ENCODE measurements around the gene S1PR5.
"Not testable (repeated sequence)": the region's sequence is repeated elsewhere in the genome, so short reads cannot be mapped to it uniquely, and the experiment has no call there.

The S1PR5 gene

GRCh38 chr19:10517361-10517759 is at the start of gene S1PR5:
Gene S1PR5, minus strand, starts transcription at chr19:10517447. Its CDS starts 2,436 bp downstream, at chr19:10515011.
- no peak for DNase-seq

- DNase-seq: no peak
Measured at GRCh38 chr19:10566658-10567410, 49.6 kb upstream of the S1PR5 start.

GRCh38 chr19:10566408-10566657 is 49.1 kb upstream of the S1PR5 start:
- DNase-seq: no peak

DNA sequence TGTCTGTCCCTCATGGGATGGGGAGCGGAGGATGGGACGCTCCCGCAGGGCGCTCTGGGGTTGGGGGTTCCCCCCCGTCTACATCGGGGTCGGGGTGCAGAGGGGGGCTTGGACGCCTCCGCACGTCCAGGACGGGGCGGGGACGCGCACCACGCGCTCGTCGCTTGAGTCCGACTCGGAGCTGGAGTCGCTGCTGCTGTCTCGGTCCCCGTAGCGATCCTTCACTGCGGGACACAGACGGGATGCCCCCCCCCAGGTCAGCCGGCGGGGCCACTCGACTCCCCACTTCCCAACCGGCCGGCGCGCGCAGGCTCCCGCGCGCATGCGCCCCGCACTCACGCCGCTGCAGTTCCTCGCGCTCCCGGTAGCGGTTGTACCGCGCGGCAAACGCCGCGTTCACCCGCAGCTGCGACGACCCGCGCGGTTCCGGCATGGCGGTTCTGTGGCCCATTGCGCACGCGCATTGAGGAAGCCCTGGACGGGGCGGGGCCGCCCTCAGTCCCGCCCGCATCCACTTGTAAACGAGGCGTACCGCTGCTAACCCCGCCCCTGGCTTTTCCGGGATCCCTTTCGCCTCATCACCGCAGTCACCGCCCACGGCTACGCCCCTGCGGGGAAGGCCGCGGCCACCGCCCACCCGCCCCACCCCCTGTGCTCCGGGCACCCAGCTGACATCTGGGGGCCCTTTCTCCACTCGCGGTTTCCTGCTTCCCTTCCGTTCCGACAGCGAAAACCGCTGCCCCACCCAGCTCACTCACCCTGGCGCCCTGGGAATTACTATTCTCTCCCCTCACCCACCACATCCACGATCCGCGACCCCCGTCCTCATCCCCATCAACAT is 48.5 kb upstream of the S1PR5 start, which contains the start of gene KRI1:
Gene KRI1 (minus strand): TSS at position 444 of the 841 bp plus-strand sequence. CDS start 11 bp downstream, at position 433.
- peak; percentile 95 to 96 for DNase-seq

- peak; percentile 40 to 53 for DNase-seq
Measured at GRCh38 chr19:10565028-10565566, 47.9 kb upstream of the S1PR5 start.

GRCh38 chr19:10562609-10563008 is 45.4 kb upstream of the S1PR5 start:
- DNase-seq: no peak

- no peak for DNase-seq
Measured at GRCh38 chr19:10560154-10560553, 42.9 kb upstream of the S1PR5 start.

GRCh38 chr19:10557603-10558197 is 40.5 kb upstream of the S1PR5 start:
- DNase-seq: no peak

DNA sequence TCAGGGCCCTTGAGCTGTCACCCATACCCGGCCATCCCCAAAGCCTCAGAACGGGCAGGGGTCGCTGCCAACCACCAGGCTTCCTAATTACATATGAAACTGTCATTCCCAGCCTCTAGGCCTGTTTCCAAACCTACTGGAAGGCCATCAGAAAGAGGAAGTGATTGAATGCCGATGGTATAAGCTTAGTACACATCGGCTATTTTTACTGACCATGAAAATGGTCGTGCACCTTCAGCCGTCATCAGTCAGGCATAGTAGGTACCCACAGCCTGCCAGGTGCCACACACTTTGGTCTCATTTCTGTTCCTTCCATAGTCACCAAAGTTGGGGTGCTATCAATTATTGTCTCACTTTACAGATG is 38.3 kb upstream of the S1PR5 start:
- DNase-seq: no peak

DNA sequence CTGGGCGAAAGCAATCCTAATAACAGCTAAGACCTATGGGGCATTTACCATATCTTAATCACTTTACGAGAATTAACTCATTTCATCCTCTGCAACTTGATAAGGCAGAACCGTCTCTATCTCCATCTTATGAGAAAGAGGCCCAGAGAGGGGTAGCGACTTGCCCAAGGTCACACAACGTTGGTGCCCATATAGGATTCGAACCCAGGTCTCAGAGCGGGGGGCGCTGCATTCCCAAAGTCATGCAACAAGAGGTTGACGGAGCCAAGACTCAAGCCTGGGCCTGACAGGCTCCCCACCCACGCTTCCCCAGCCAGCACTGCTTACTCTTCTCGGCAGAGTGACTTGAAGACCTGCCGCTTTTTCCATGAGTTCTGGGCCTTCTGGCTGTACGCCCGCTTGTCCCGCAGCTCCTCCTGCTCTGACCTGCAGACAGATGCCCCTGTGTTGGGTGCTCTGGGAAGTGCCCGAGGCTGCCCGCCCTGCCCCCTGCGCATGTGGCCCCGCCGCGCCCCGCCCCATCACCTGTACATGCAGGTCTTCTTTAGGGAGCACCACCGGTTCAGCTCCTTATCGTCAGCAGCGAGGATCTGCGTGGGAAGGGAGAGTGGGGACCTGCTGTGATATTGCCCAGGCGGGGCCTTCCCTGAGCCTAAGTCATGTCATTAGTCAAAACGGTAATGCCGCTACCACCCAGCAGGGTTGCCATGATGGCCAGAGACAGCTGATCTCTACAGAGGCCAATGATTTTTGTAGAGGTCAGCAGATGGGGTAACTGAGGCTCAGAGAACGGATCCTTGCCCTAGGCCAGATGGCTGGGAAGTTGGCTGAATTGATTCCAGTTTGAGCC is 37.7 kb upstream of the S1PR5 start:
- DNase-seq: no peak

- no peak for DNase-seq
Measured at GRCh38 chr19:10553943-10554381, 36.7 kb upstream of the S1PR5 start.

DNA sequence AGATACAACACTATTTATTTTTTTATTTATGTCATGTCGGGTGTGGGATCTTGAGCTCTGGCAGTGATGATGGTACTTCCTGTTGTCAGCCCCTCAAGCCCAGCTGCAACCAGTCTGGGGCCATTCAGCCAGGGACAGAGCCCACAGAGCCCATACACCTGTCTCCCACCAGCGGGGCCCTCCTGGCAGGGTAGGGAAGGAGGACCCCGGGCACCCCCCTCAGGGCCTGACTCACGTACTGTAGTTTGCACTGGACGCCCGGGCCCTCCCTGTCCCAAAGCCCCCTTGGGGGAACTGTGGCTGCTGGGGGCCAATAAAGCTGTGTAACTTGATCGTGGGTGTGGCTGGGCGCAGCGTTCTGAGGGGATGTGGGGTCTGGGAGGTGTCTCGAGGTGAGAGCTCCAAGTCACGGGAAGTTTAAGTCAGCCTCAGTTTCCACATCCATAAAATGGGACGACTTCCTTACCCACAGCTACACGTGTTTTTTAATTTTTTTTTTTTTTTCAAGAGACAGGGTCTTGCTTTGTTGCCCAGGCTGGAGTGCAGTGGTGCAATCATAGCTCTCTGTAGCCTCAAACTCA is 35.9 kb upstream of the S1PR5 start:
- DNase-seq: no peak

DNA sequence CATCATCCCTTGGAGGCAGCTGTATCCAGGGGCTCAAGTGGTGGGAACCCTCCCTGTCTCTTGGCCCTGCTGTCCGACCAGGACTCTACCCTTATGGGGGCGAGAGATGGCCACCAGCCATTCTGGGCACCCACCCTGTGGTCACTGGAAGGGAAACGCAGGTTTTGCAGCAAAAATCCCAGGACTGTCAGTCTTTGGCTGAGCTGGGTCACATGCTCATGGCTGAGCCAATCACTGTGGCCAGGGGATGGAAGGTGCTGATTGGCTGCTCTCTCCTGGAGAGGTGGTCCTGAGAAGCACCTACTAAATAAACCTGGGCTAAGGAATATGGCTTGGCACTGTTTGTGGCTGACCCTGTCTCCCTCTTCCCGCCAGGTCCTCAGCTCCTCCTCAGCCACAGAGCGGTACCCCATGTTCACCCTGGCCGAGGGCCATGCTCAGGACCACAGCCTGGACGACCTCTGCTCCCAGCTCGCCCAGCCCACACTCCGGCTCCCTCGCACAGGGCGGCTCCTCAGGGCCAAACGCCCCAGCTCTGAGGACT is 35.3 kb upstream of the S1PR5 start:
- no peak for DNase-seq

DNA sequence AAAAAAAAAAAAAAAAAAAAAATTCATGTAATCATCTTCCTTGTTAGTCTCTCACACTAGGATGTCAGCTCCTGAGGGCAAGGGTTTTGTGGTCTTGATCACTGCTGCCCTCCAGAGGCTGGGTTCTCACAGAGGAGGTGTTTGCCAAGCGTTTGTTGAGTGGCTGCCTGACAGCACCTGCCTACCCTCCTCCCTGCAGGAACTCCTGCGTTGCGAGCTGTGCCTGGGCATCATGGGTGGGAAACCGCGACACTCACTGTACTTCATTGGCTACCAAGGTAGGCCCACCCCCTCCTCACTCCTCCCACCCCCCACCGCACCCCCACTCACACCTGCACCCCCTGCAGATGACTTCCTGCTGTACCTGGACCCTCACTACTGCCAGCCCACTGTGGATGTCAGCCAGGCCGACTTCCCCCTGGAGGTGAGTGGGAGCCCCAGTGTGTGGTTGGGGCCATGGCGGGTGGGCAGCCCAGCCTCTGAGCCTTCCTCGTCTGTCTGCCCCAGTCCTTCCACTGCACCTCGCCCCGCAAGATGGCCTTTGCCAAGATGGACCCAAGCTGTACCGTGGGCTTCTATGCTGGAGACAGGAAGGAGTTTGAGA is 34.6 kb upstream of the S1PR5 start:
- peak; percentile 40 to 50 for DNase-seq

DNA sequence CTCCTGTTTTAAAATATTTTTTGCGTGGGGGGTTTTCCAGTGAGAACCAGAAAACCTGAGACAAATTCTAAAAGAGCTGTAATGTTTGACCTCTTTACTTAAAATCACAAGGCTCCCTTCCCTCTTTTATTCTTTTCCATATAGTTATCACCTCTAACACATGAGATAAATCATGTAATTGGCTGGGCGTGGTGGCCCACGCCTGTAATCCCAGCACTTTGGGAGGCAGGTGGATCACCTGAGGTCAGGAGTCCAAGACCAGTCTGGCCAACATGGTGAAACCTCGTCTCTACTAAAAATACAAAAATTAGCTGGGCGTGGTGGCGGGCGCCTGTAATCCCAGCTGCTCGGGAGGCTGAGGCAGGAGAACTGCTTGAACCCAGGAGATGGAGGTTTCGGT is 33.8 kb upstream of the S1PR5 start:
- DNase-seq: not testable (repeated sequence)

DNA sequence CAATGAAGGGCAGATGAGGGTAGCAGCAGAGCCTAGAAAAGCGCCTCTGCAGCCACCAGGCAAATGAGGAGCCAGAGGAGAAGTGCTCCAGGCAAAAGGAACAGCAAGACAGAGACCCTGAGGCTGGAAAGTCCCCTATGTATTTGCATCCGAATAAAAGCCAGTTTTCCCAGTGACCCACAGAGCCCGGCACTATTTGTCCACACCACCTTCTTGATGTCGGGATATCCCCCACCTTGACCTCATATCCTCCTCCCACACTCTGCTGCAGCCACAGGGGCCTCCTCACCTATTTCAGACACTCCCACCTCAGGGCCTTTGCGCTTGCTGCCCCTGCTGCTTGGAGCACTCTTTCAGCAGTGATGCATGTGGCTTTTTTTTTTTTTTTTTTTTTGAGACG is 33.1 kb upstream of the S1PR5 start:
- no peak for DNase-seq

GRCh38 chr19:10549733-10550132 is 32.5 kb upstream of the S1PR5 start:
- no peak for DNase-seq

DNA sequence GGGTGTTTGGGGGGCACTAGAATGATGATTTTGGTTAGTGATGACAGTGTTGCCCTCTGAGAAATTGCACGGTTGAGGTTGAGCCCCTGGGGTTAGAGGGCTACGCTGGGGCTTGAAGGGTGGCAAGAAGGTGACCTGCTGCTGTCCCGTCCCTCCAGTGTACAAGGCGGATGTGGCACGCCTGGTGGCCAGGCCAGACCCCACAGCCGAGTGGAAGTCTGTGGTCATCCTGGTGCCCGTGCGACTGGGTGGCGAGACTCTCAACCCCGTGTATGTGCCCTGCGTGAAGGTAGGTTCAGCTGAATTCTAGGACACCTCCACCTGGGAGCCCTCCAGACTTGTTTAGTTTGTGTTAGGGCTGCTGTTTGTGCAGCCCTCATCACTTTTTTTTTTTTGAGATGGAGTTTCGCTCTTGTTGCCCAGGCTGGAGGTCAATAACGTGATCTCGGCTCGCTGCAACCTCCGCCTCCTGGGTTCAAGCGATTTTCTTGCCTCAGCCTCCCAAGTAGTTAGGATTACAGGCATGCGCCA is 31.6 kb upstream of the S1PR5 start:
- no peak for DNase-seq

DNA sequence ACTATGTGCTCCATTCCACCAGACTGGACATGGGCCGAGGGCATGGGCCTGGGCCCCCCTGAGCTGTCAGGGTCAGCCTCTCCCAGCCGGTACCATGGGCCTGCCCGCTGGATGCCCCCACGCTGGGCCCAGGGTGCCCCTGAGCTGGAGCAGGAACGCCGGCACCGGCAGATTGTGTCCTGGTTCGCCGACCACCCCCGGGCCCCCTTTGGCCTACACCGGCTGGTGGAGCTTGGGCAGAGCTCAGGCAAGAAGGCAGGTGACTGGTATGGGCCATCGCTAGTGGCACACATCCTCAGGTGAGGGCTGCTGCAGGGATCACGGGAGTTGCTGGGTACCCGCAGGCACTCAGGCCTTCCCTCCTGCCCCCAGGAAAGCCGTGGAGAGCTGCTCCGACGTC is 29.6 kb upstream of the S1PR5 start:
- DNase-seq: no peak

GRCh38 chr19:10544753-10545251 is 27.6 kb upstream of the S1PR5 start:
- DNase-seq: no peak

GRCh38 chr19:10544242-10544752 is 27.1 kb upstream of the S1PR5 start:
- no peak for DNase-seq
